ENCODE measurements around the gene CLEC5A. TPM values are rescaled to one million over a fixed set of nuclear protein-coding genes. Genes with fewer than 3 reads are reported as not detected.
A peak's percentile ranks its signal among the peaks of the same experiment; 100 is the strongest.

Gene CLEC5A
- total RNA-seq (2022) (not detected in 2 replicates), Bru-seq, nascent RNA (not detected), BruChase-seq, experiment 1, labeled RNA remaining after a 6-hour chase (percentile 9 among the genes with signal in this experiment), BruChase-seq, experiment 2, labeled RNA remaining after a 2-hour chase (not detected)
- long read RNA-seq: 0 reads

GRCh38 chr7:141946796-141947195 lies at the start of gene CLEC5A:
Gene CLEC5A, minus strand, starts transcription at chr7:141946974. Its CDS starts 682 bp downstream, at chr7:141946292.
- no peak within 1 kb of the TSS for H3K4me3 Mint-ChIP-seq (ENCODE audit: low read depth, unreplicated experiment)
- CTCF ChIA-PET: no interaction called here
- intact Hi-C loops (cut with micrococcal nuclease; ENCODE audit: unreplicated experiment): no loop called here
- no peak within 1 kb of the TSS for H3K27ac Mint-ChIP-seq (ENCODE audit: unreplicated experiment)
- H3K9me3 Mint-ChIP-seq (ENCODE audit: low read depth, unreplicated experiment): no peaks in the 10 kb centered on the region
- no TSS peak for BruUV-seq (replicated peaks)
- no peak for DNase-seq
- no peak for TF ChIP-seq CTCF (IDR thresholded peaks at IDR 0.05; ENCODE audit: unreplicated experiment)
- H3K36me3 Mint-ChIP-seq (ENCODE audit: insufficient read depth, unreplicated experiment): no peaks in the 10 kb centered on the region
- H3K4me1 Mint-ChIP-seq (ENCODE audit: low read depth, unreplicated experiment): no peaks in the 10 kb centered on the region
- H3K27me3 Mint-ChIP-seq (ENCODE audit: unreplicated experiment): no peaks in the 10 kb centered on the region

- intact Hi-C loops (cut with micrococcal nuclease; ENCODE audit: unreplicated experiment): no loop called here
- DNase-seq: no peak
- peaks cover 5% of the 10 kb centered on the region for H3K9me3 Mint-ChIP-seq (ENCODE audit: low read depth, unreplicated experiment)
- no peaks in the 10 kb centered on the region for H3K36me3 Mint-ChIP-seq (ENCODE audit: insufficient read depth, unreplicated experiment)
- TF ChIP-seq CTCF (IDR thresholded peaks at IDR 0.05; ENCODE audit: unreplicated experiment): no peak
- no peak overlapping the region for H3K4me3 Mint-ChIP-seq (ENCODE audit: low read depth, unreplicated experiment)
- H3K27ac Mint-ChIP-seq (ENCODE audit: unreplicated experiment): no peak overlapping the region
- CTCF ChIA-PET: no interaction called here
- H3K27me3 Mint-ChIP-seq (ENCODE audit: unreplicated experiment): no peaks in the 10 kb centered on the region
- no peaks in the 10 kb centered on the region for H3K4me1 Mint-ChIP-seq (ENCODE audit: low read depth, unreplicated experiment)
- BruUV-seq (replicated peaks): no TSS peak
Observed at GRCh38 chr7:141993354-141993753, 46.6 kb upstream of the CLEC5A start.

- intact Hi-C loops (cut with micrococcal nuclease; ENCODE audit: unreplicated experiment): no loop called here
- no peak for TF ChIP-seq CTCF (IDR thresholded peaks at IDR 0.05; ENCODE audit: unreplicated experiment)
- Mint-ChIP-seq H3K4me1 (ENCODE audit: low read depth, unreplicated experiment) (no peaks in the 10 kb centered on the region), H3K27me3 (ENCODE audit: unreplicated experiment) (no peaks in the 10 kb centered on the region), H3K27ac (ENCODE audit: unreplicated experiment) (no peak overlapping the region), H3K36me3 (ENCODE audit: insufficient read depth, unreplicated experiment) (no peaks in the 10 kb centered on the region), H3K9me3 (ENCODE audit: low read depth, unreplicated experiment) (peaks cover 5% of the 10 kb centered on the region), H3K4me3 (ENCODE audit: low read depth, unreplicated experiment) (no peak overlapping the region)
- CTCF ChIA-PET: interaction anchor here (1.4 kb wide), 1 partner anchor 17 kb away, joined by 3 read pairs; no protein-coding TSS in a partner anchor
- no peak for DNase-seq
- no TSS peak for BruUV-seq (replicated peaks)
Observed at GRCh38 chr7:141992688-141993087, 45.9 kb upstream of the CLEC5A start.

- CTCF ChIA-PET: interaction anchor here (0.5 to 1.4 kb wide), 2 partner anchors 16 to 32 kb away, joined by 3 read pairs; no protein-coding TSS in a partner anchor
- H3K36me3 Mint-ChIP-seq (ENCODE audit: insufficient read depth, unreplicated experiment): no peaks in the 10 kb centered on the region
- no peak for TF ChIP-seq CTCF (IDR thresholded peaks at IDR 0.05; ENCODE audit: unreplicated experiment)
- intact Hi-C loops (cut with micrococcal nuclease; ENCODE audit: unreplicated experiment): no loop called here
- no peak for DNase-seq
- no peaks in the 10 kb centered on the region for H3K4me1 Mint-ChIP-seq (ENCODE audit: low read depth, unreplicated experiment)
- no peak overlapping the region for H3K4me3 Mint-ChIP-seq (ENCODE audit: low read depth, unreplicated experiment)
- no TSS peak for BruUV-seq (replicated peaks)
- H3K9me3 Mint-ChIP-seq (ENCODE audit: low read depth, unreplicated experiment): peaks cover 5% of the 10 kb centered on the region
- no peaks in the 10 kb centered on the region for H3K27me3 Mint-ChIP-seq (ENCODE audit: unreplicated experiment)
- no peak overlapping the region for H3K27ac Mint-ChIP-seq (ENCODE audit: unreplicated experiment)
Observed at GRCh38 chr7:141992156-141992555, 45.4 kb upstream of the CLEC5A start.
